Sigmoid colon (tissue), 4 donors: Measurements from ENCODE around the gene ZSCAN2.

ENCODE experiments used
- EP300 ChIP-seq, 4 donors: sonication (generic); formaldehyde crosslinking; IDR thresholded peaks; one replicate each; pipeline ENCODE4 v1.6.1; 2017; ENCODE audit warnings: antibody characterized with exemption in 4 of 4
- POLR2A ChIP-seq, 2 donors: fragments of 450-650 bp; IDR thresholded peaks; one replicate each; pipeline ENCODE4 v1.6.1; 2016; ENCODE audit warnings: antibody characterized with exemption in 2 of 2, mild to moderate bottlenecking in 2 of 2, moderate library complexity in 2 of 2
- POLR2AphosphoS5 ChIP-seq, 4 donors: sonication (generic); formaldehyde crosslinking; IDR thresholded peaks; one replicate each; pipeline ENCODE4 v1.6.1; 2017; ENCODE audit warnings: antibody characterized with exemption in 4 of 4
- TF ChIP-seq, protein P1 (sequence below), 4 experiments: fragments of 450-650 bp in 3 of 4; fragments of 200-600 bp in 1 of 4; IDR thresholded peaks; one replicate each; pipeline ENCODE4 v1.5.1; 2016 to 2019; ENCODE audit warnings: antibody characterized with exemption in 4 of 4, mild to moderate bottlenecking in 3 of 4, moderate library complexity in 2 of 4

DNA sequence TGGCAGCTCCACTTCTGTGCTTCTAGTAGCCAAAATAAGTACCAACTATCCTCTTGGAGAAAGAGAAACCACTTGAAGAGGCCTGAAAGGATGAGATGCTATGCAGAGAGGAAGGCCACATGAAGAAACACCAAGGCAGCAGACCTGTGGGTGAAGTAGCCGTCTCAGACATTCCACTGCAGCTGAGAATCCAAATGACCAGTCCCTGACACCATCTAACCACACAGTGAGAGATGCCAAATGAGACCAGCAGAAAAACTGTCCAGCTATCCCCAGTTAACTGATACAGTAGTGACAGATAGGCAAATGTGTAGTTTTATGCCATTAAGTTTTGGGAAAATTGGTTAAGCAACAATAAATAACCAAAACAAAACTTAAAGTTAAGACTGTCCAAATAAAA, 47.9 kb upstream of the ZSCAN2 start:
- no peak for TF ChIP-seq POLR2AphosphoS5 (IDR thresholded peaks at IDR 0.05)
- no peak for TF ChIP-seq POLR2A (IDR thresholded peaks at IDR 0.05)
- TF ChIP-seq, protein P1, sequence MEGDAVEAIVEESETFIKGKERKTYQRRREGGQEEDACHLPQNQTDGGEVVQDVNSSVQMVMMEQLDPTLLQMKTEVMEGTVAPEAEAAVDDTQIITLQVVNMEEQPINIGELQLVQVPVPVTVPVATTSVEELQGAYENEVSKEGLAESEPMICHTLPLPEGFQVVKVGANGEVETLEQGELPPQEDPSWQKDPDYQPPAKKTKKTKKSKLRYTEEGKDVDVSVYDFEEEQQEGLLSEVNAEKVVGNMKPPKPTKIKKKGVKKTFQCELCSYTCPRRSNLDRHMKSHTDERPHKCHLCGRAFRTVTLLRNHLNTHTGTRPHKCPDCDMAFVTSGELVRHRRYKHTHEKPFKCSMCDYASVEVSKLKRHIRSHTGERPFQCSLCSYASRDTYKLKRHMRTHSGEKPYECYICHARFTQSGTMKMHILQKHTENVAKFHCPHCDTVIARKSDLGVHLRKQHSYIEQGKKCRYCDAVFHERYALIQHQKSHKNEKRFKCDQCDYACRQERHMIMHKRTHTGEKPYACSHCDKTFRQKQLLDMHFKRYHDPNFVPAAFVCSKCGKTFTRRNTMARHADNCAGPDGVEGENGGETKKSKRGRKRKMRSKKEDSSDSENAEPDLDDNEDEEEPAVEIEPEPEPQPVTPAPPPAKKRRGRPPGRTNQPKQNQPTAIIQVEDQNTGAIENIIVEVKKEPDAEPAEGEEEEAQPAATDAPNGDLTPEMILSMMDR (IDR thresholded peaks at IDR 0.05), result no peak
- no peak for TF ChIP-seq EP300 (IDR thresholded peaks at IDR 0.05)
